CD1c-positive myeloid dendritic cell (primary cell): ENCODE results near the gene RGS9.
A peak's percentile ranks its signal among the peaks of the same experiment; 100 is the strongest.

Source experiments
- DNase-seq: peaks from one replicate; pipeline ENCODE4 v3.0.0-alpha.2; 2016; ENCODE audit errors: extremely low spot score

The RGS9 gene

DNA sequence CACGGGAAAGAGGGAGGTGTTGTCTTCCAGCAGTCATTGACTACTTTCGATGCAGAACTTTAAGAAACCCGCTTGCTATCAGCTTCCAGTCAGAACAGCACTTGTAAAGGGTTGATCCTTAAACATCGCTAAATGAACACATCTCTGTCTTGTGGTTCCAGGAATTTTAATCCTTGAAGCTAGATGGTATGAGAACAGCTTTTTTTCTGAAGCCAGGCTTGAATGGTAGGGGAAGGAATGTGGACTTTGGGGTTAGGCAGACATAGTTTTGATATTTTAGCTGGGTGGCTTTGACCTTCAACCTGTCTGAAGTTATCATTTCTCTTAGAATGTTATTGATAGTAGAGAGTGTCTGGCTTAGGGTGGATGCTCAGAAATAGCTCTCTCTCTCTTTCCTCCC is 81.1 kb downstream of the RGS9 start:
- no peak for DNase-seq

DNA sequence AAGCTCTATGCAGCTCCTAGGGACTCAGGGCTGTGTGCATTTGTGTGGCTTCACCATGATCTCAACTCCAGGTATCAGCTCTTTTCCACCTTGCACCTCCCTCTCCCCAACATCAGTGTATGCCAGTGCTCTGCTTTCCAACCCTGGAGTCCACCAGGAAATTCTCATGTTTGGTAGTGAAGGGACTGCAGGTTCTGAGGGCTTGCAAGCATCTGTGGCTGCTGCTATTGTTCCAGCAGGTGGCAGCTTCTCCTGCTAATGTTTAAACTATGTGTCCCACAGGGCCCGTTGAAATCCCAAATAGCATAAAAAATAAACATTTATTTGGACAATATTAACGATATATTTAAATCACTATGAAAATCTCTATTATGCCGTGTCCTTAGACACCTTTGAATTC is 82.0 kb downstream of the RGS9 start:
- DNase-seq = no peak

DNA sequence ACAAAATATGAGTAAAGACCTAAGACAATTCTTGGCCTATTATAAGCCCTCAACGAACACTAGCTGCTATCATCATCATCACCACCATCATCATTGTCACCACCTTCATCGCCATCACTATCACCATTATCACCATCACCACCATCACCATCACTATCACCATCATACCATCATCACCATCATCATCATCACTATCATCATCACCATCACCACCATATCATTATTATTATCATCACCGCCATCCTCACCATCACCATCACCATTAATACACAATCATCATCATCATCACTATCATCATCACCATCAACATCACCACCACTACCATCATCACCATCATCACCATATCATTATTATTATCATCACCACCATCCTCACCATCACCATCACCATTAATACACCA is 82.5 kb downstream of the RGS9 start:
- DNase-seq = no peak

DNA sequence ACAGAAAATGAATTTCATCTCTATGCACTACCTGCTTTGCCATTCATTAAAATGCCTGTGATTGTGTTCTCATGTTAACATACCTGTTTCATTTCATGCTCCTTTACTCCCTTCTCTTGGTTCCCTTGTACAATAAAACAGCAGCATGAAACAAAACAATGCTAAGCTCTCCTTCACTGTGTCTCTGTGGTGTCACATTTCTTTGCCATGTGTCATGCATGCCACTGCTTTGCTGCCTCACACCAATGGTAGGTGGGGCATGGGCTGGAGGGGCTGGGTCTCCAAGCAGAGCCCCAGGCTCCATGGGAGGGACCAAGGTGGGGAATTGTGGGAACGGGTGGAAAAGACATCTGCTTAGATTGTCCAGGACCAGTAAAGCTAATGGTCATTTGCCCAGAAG is 83.6 kb downstream of the RGS9 start:
- DNase-seq = no peak

DNA sequence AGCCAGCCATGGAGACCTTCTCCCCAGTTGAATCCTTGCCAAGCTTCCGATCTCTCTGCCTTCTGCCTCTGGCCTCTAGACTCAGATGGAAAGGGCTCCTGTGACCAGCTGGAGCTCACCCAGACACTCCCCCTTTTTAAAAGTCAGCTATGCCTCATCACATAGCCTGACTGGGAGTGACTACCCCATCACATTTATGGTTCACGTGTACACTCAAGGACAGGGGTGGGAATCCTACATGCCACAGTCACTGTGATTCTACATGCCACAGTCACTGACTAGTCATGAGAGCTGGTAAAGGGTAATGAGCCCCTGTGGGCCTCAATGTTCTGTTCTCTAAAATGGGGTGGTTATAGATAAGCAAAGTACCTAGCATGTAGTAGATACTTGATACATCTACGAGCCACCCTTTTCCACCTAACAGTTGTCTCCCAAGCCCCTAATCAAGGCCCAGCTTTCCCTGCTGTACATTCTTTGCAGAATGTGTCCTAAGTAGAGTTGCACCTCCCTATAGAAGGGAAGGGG is 85.1 kb downstream of the RGS9 start:
- DNase-seq = no peak

DNA sequence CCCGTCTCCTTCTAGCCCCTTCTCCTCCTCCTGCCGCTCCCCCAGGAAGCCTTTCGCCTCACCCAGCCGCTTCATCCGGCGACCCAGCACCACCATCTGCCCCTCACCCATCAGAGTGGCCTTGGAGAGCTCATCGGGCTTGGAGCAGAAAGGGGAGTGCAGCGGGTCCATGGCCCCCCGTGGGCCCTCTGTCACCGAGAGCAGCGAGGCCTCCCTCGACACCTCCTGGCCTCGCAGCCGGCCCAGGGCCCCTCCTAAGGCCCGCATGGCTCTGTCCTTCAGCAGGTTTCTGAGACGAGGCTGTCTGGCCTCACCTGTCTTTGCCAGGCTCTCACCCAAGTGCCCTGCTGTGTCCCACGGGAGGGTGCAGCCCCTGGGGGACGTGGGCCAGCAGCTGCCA is 87.9 kb downstream of the RGS9 start:
- DNase-seq = no peak

DNA sequence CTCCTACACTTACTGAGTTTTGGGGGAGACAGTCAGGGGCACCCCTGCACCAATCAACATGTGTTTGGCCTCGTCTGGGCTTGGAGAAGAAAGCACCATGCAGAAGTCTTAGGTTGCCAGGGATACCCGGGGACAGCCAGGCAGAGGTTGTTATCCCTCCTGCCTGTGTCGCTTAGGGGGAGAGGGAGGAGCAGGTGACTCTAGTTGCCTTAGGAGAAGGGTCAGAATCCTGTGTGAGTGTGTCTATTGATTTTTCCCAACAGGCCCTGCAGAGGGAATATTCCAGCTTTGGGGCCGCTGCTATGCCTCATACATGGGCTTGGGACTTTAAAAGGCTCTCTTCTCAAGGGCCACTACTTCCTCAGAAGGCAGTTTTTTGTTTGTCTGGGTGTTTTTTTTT is 89.1 kb downstream of the RGS9 start:
- no peak for DNase-seq

DNA sequence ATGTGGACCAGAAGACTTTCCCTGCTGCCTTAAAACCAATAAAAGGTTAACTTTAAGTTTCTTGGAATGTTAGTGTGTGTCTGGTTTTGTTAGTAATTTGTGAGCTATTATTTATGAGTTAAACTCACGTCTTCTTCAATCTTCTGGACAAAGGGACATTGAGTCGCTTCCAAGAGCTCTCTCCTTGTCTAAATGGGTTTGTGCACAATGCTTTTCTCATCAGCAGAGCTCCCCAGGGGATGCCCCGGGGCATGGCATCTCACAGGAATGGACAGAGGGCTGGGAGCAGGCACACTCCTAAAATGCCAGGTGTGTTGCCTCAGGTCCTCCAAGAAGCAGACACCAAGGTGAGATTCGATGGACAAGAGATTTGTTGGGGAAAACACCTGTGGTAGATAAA is 90.5 kb downstream of the RGS9 start:
- DNase-seq = no peak

DNA sequence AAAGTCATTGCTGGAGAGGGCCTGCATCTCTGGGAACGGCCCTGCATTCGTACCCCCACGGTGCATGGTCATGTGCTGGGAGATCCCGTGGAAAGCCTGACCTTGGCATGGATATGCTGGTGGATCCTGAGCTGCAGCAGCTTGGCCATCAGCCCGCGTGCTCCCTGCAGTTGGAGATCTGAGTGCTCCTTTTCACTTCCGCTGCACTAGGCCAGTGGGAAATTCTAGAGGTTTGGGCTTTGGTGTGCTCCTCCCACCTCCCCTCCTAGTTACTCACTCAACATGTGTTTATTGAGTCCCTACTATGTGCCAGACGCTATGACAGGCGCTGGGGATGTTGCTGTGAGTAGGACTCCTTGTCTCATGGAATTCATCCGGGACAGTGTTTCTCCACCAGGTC is 91.1 kb downstream of the RGS9 start:
- DNase-seq = no peak

DNA sequence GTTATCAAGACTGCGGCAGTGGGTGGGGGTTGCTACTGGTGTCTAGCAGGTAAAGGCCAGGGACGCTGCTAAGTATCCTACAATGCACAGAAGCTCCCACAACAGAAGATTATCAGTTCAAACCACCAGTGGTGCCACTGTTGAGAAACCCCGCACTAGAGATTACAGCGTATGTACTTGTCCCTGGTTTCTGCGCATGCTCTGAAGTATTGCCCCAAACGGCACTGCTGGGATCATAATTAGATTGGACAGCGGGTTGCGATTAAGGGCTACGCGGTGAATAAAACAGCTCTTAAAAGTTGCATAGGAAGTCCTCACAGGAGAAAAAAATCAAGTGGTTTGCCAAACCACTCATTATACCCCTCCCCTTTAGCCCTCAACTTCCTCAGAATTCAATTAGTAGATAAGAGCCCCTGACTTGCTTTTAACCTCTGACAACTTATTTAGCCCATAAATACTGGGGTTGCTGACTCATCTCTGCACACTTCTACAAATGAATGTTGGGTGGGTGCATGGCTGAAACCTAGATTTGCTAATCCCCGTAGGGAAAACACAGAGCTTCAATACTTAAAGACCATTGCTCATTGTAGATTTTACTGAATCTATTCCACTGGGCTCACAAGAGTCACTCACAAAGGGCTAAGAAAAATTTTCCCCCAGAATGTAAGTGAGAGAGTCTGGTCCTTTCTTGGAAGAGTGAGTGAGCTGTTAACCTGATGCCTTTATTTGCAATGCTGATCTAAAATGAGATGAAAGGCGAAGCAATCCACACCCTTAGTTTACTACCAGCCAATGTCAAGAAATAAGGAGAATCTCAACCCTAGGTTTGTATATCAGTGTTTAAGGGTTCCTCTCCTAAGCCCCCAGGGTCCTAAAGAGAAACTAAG is 91.8 kb downstream of the RGS9 start:
- peak; percentile 57 for DNase-seq

DNA sequence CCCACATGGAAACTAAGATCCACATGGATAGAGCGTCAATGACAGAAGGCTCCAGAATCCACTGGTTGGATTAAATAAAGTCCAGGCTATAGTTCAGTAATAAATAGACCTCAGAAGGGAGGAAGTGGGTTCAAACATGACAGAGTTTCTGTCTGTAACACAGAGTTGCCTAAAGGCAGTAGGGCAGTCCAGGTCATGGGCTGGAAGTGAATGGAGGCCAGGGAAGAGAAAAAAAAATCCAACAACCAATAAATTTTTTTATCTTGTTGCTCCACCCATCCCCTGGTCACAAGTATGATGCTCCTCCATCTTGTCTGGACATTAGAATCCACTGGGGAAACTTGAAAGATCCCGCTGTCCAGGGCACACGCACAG is 92.4 kb downstream of the RGS9 start:
- DNase-seq = no peak

DNA sequence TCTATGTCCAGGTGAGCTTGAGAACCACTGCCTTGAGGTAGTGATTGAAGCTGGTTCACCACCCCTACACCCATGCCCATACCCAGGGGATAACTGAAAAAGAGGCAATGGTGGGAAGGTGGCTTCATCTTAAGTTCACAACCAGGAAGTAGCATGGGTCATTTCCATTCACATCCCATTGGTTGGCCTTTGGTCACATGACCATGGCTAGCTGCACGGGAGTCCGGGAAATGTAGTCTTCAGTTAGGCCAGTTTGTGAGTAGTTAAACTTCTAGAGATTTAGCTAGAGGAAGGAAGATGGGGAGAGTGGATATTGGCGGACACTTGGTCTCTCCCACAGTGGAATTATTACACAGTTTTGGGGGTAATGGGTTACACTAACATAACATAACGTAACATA is 92.9 kb downstream of the RGS9 start:
- no peak for DNase-seq

DNA sequence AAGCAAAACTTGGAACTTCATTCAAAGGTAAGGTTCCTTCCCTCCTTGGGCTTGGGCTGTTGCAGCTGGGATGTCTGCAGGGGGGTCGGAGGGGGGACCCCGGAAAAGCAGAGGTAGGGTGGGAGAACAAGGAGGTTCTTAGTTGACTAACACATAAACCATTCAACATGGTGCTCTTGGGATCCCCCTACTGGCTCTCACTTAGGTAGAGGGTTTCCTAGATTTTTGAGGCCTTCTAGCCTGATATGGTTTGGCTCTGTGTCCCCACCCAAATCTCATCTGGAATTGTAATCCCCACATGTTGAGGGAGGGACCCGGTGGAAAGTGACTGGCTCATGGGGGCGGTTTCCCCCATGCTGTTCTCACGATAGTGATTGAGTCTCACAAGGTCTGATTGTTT is 93.9 kb downstream of the RGS9 start:
- no peak for DNase-seq

DNA sequence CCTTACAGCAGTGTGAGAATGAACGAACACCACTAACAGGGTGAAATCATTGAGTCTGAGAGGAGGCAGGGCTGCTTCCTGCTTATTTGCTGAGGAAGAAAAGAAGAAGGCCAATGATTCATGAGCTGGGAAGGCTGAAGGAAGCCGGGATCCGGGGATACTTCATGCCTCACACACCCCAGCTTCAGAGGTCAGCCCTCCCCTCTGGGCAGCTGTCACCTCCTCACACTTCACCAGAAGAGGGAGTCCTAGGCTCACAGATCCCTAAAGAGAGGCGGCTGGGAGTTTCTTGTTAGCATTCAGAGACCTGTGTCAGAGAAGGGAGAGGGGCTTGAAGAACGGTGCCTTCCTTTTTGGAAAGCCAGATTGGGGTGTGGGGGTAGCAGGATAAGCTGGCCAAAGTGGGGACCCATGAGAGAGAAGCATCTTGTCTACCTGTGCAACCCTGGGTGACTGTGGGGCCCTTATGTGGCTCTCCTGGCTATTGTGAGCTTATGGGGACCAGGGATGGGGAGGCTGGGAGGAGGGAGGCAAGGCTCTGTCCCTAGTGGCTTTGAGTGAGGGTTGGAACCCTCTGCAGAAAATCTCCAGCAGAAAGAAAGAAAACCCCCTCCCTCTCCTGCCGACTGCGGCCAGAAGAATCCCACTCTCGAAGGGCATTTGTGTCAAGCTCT is 94.6 kb downstream of the RGS9 start:
- DNase-seq = peak; percentile 61

DNA sequence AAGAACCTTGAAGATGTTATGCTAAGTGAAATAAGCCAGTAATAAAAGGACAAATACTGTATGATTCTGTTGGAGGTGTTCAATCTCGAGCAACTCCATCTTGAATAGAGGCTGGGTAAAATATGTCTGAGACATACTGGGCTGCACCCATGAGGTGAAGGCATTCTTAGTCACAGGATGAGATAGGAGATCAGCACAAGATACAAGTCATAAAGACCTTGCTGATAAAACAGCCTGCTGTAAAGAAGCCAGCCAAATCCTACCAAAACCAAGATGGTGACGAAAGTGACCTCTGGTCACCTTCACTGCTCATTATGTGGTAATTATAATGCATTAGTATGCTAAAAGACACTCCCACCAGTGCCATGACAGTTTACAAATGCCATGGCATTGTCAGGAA is 98.1 kb downstream of the RGS9 start:
- no peak for DNase-seq

DNA sequence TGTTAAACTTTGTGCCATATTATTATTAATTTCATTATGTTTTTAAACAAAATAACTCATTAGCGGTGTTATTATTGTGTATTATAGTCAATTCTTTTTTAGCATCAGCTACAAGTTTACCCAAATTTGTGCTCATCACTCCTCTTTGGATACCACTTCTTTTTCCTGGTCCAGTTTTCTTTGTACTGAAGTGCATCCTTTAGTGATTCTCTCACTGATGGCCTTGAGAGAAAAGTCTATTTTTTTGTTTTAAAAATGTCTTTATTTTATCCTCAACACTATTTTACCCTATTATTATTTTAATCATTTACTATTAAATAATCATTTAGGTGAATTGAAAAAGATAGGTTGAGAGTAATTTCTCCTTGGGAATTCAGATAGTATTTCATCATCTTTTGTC is 99.2 kb downstream of the RGS9 start:
- no peak for DNase-seq

DNA sequence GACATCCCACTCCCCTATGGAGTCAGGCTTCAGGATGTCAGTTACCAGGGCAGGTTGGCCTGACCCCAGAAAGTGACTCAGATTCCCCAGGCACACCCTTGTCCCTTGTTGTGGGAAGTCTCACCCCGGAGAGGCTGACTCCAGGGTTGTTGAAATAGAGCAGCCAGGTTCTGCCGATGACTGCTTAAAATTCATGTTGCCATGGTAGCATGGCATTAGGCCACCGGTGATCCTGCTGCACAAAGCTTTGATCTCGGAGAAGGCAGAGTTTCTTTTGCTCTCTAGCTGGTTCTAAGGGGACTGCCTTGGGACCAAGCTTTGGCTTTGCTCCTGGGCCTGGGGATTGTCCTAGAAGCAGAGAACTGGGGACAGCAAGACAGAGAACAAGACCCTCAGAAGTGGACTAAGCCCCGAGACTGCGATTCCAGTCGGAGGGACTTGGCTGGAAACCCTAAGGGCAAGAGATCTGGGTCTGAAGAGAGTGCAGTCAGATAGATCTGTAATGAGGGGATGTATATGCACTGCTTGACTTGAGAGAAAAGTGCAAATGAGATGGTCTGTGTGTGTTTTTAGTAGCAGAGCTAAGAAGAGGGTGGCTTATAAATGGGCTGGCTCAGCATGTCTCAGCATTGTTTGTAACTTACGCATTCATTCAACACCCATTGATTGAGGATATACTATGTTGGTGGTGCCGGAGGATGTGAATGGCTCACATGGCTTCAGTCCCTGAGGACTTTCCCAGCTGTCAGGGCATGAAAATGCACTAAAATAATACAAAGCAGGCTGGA is 106.9 kb downstream of the RGS9 start:
- DNase-seq = no peak

DNA sequence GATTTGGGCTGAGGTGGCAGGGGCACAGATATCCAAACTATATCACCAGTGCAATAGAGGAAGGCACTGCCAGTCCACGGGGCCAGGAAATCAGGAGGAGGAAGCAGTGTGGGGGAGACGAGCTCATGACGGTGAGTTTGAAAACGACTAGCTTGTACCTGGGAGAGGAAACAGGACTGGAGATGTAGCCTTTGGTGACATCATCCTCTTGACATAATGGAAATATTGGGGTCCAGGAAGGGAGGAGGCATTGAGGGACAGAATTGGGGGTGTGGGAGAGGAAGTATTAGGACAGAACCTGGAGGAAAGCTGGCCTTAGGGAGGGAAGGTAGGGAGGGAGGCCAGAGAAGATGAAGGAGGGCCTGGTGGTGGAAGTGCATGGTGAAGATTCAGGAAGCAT is 109.1 kb downstream of the RGS9 start:
- DNase-seq = no peak

DNA sequence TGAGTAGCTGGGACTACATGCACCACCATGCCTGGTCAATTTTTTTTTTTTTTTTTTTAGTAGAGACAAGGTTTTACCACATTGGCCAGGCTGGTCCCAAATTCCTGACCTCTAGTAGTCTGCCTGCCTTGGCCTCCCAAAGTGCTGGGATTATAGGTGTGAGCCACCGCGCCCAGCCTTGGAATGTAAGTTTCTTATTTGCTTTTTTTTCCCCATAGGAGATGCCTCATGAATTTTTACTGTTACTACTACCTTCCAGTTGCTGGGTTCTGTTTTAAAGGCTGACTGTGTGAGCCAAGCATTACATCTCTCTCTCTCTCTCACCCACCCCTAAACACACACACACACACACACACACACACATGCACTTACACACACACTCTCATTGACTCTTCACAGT is 112.6 kb downstream of the RGS9 start:
- no peak for DNase-seq

DNA sequence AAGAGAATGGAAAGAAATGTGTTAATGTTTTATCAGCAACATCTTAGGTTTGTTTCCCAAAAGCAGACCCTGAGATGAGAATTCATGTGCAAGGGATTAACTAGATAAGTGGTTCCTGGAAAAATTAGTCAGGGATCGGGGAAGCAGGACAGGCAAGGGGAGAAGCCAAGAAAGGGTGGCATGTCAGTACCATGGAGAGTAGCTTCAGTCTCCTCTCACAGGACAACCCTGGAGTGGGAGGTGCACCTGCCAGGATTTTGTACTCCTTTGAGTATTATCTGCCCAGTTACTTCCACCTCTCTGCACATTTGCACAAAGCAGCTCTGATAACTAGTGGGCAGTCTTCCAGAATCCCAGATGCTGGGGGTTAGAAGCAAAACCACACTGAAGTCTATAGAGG is 117.0 kb downstream of the RGS9 start:
- no peak for DNase-seq

DNA sequence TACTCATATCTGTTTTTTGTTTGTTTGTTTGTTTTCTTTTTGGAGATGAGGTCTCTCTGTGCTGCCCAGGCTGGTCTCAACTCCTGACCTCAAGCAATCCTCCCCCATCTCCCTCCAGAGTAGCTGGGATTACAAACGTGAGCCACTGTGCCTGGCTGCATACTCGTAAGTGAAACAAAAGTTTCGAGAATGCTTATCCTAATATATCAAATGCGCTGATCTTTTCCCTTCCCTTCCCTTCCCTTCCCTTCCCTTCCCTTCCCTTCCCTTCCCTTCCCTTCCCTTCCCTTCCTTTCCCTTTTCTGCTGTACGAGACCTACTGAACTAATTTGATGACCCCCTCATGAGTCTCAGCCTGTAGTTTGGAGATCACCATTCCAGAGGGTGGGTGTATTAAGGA is 122.1 kb downstream of the RGS9 start:
- DNase-seq = no peak

DNA sequence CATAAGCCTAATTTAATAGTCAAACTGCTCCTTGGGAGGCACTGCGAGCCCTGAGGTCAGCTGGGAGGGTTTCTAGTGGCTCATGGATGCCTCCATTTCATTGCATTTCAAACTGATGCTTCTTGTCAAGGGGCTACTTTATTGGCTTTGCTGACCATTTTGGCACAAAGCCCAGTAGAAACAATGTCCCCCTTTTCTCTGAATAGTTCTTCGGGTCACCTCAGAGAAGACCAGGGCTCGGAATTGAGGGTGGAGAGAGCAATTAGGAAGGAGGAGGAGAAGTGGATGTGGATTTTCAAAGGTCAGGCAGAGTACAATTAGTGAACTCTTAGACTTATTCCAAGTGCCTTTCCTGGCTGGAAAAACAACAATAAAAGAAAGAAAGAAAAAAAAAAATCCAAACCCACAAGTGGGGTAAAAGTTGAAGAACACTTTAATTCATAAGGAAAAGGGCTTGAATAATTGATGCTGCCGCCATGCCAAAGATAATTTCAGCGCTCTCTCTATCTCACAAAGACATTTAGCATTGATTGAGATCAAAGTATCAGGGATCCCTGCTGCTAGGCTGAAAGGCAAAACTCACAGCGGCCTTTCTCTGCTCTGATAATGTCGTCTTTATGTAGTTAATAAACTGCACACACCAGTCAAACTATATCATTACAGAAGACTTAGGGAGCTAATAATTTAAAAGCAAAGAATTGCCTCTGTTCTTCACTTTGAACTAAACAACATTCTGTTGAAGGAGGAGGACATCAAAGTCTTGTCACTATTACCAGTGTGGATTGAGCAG is 122.7 kb downstream of the RGS9 start:
- no peak for DNase-seq
